ENCODE measurements around the gene MTHFSD.

MTHFSD gene

DNA sequence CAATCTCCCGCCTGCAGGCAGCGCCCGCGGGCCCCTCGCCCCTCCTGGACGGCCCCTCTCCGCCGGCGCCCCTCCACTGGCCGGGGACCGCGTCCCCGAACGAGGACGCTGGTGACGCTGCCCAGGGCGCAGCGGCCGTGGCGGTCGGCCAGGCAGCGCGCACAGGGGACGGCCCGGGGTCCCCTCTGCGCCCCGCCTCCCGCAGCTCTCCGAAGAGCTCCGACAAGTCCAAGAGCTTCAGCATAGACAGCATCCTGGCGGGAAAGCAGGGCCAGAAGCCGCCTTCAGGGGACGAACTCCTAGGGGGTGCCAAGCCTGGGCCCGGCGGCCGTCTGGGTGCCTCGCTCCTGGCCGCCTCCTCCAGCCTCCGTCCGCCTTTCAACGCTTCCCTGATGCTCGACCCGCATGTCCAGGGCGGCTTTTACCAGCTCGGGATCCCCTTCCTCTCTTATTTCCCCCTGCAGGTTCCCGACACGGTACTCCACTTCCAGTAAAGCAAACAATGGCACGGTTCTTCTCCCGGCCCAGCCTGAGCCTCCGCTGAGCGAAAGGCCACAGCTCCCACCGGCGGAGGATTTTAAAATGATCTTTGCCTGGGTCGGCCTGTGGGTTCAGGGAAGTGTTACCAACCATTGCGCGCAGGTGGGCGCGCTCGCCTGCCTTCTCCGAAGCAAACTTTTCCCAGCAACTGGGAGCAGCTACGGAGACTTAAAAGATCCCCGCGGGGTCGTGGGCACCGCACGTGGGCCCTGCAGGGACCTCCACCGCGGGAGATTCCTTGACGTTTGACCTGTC lies 24.4 kb upstream of the MTHFSD start:
- TF ChIP-seq CTBP1 (IDR thresholded peaks at IDR 0.05; ENCODE audit: borderline replicate concordance) = no peak
- TF ChIP-seq FOXA1 (IDR thresholded peaks at IDR 0.05) = no peak
- TF ChIP-seq SP1 (IDR thresholded peaks at IDR 0.05) = no peak
- no peak for TF ChIP-seq ZNF384 (IDR thresholded peaks at IDR 0.05)
- TF ChIP-seq NFRKB (IDR thresholded peaks at IDR 0.05) = no peak
- CTCF ChIA-PET = interaction anchor here (1.0 kb wide), 1 partner anchor 483 kb away, joined by 4 read pairs; no protein-coding TSS in a partner anchor
- POLR2A ChIA-PET = no interaction called here
- no peak for DNase-seq (ENCODE audit: extremely low spot score)

- TF ChIP-seq FOXK2 (IDR thresholded peaks at IDR 0.05) = no peak
- no peak for TF ChIP-seq ELF4 (IDR thresholded peaks at IDR 0.05)
- TF ChIP-seq SP1 (IDR thresholded peaks at IDR 0.05) = no peak
- no peak for TF ChIP-seq HDGF (IDR thresholded peaks at IDR 0.05; ENCODE audit: borderline replicate concordance)
- no peak for TF ChIP-seq SUZ12 (IDR thresholded peaks at IDR 0.05)
- no peak for TF ChIP-seq L3MBTL2 (conservative IDR thresholded peaks at IDR 0.05)
- no peak for TF ChIP-seq BHLHE40 (IDR thresholded peaks at IDR 0.05; ENCODE audit: borderline replicate concordance)
- TF ChIP-seq PKNOX1 (IDR thresholded peaks at IDR 0.05) = no peak
- TF ChIP-seq ARNT (IDR thresholded peaks at IDR 0.05) = no peak
- ChIA-PET CTCF (no interaction called here), POLR2A (no interaction called here)
- no peak for DNase-seq (ENCODE audit: extremely low spot score)
Measured at GRCh38 chr16:86578611-86579267, 23.7 kb upstream of the MTHFSD start.

GRCh38 chr16:86578061-86578599 lies 23.1 kb upstream of the MTHFSD start, which contains the start of gene FOXL1:
FOXL1 (plus strand) TSS chr16:86578549; CDS start chr16:86578724, 175 bp downstream.
- DNase-seq (ENCODE audit: extremely low spot score) = no peak
- POLR2A ChIA-PET = no interaction called here
- TF ChIP-seq L3MBTL2 (conservative IDR thresholded peaks at IDR 0.05) = no peak
- CTCF ChIA-PET = no interaction called here

GRCh38 chr16:86577314-86577971 lies 22.4 kb upstream of the MTHFSD start:
- TF ChIP-seq FOXA1 (IDR thresholded peaks at IDR 0.05) (no peak), PKNOX1 (IDR thresholded peaks at IDR 0.05) (no peak), TARDBP (IDR thresholded peaks at IDR 0.05) (no peak), HDGF (IDR thresholded peaks at IDR 0.05; ENCODE audit: borderline replicate concordance) (no peak), LEF1 (IDR thresholded peaks at IDR 0.05; ENCODE audit: borderline replicate concordance) (no peak), SUZ12 (IDR thresholded peaks at IDR 0.05) (no peak), BHLHE40 (IDR thresholded peaks at IDR 0.05; ENCODE audit: borderline replicate concordance) (no peak)
- CTCF ChIA-PET = no interaction called here

DNA sequence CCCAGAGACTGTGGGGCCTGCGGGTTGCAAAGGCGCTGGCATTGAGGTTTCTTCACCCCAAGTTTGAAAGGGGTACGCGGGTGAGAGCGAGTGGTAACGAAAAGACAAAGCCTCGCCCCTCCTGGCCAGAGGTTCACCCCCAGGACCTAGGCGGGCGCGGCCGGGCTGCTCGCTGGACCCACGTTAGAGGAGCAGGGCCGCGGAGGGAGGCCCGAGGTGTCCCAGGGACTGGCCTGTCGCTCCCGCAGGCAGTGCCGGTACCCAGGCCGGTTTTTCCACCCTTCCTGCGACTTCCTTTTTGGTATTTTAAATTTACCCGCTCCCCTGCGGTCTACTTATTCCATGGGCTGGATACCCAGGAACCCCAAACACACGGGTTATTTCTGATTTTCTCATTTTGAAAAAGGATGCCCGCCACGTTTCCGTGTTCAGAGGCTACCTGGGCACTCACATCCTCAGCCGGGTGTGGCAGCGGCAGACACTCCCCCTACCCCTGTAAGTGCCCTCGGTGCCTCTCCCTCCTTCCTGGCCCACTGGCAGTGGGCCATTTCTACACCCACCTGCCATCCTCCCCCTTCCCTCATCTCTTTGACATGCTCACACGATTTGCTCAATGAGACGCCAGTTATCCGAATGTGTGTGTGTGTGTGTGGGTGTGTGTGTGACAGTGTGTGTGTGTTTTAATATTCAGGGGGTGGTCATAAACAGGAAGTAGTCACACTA lies 21.7 kb upstream of the MTHFSD start:
- ChIA-PET POLR2A (interaction anchor here (0.6 to 1.2 kb wide), 6 partner anchors 8 to 326 kb away, joined by 3 to 5 read pairs (median 3); no protein-coding TSS in a partner anchor), CTCF (interaction anchor here (0.7 to 1.5 kb wide), 6 partner anchors 12 to 500 kb away, joined by 3 to 5 read pairs (median 4); no protein-coding TSS in a partner anchor)
- DNase-seq (ENCODE audit: extremely low spot score) = peak; percentile 19

More at GRCh38 chr16:86577314-86577971, 22.4 kb upstream of the MTHFSD start:
- POLR2A ChIA-PET = no interaction called here
- no peak for DNase-seq (ENCODE audit: extremely low spot score)

More for the DNA sequence above, 21.7 kb upstream of the MTHFSD start:
- TF ChIP-seq FOXA1 (IDR thresholded peaks at IDR 0.05) = no peak
- TF ChIP-seq FOXK2 (IDR thresholded peaks at IDR 0.05) = no peak
- no peak for TF ChIP-seq PKNOX1 (IDR thresholded peaks at IDR 0.05)
- TF ChIP-seq ELF4 (IDR thresholded peaks at IDR 0.05) = no peak
- TF ChIP-seq SP1 (IDR thresholded peaks at IDR 0.05) = no peak
- TF ChIP-seq FOXM1 (IDR thresholded peaks at IDR 0.05; ENCODE audit: borderline replicate concordance) = no peak
- no peak for TF ChIP-seq ZNF384 (IDR thresholded peaks at IDR 0.05)
- TF ChIP-seq L3MBTL2 (conservative IDR thresholded peaks at IDR 0.05) = no peak
- TF ChIP-seq NFRKB (IDR thresholded peaks at IDR 0.05) = no peak
- TF ChIP-seq BHLHE40 (IDR thresholded peaks at IDR 0.05; ENCODE audit: borderline replicate concordance) = no peak
- no peak for TF ChIP-seq TARDBP (IDR thresholded peaks at IDR 0.05)
- no peak for TF ChIP-seq SUZ12 (IDR thresholded peaks at IDR 0.05)
- TF ChIP-seq LEF1 (IDR thresholded peaks at IDR 0.05; ENCODE audit: borderline replicate concordance) = no peak
- no peak for TF ChIP-seq HDGF (IDR thresholded peaks at IDR 0.05; ENCODE audit: borderline replicate concordance)
- no peak for TF ChIP-seq ARNT (IDR thresholded peaks at IDR 0.05)
- no peak for TF ChIP-seq CTBP1 (IDR thresholded peaks at IDR 0.05; ENCODE audit: borderline replicate concordance)
